WTC11 (cell line): ENCODE measurements around the gene ZFAND6. TPM values are rescaled to one million over a fixed set of nuclear protein-coding genes. Genes with fewer than 3 reads are reported as not detected.

ENCODE experiments used
- ATAC-seq: fragments of 200-7000 bp; cut with Tn5 transposase; 2 replicates; pipeline ENCODE4 v1.10.0; 2021; ENCODE audit warnings: mild to moderate bottlenecking, moderate library complexity
- CTCF ChIA-PET: fragments of 300-600 bp; sonication (Branson Sonifier 250); formaldehyde crosslinking; loops from one replicate; lab custom pipeline; 2021; ENCODE audit warnings: antibody characterized with exemption; lab: Charles Lee
- POLR2A ChIA-PET: fragments of 350-600 bp; sonication (Branson Sonifier 250); formaldehyde crosslinking; loops from one replicate; lab custom pipeline; 2021; ENCODE audit warnings: antibody characterized with exemption; lab: Charles Lee
- DNase-seq: peaks from one replicate; pipeline ENCODE4 v3.0.0; 2021; ENCODE audit warnings: low spot score
- H3K27ac Mint-ChIP-seq: 2 replicates; pipeline ENCODE4 v1.8.0; 2021; ENCODE audit warnings: mixed read lengths
- H3K27me3 Mint-ChIP-seq: 2 replicates; pipeline ENCODE4 v1.8.0; 2021; ENCODE audit warnings: low read depth, mild to moderate bottlenecking, moderate library complexity, mixed read lengths
- H3K36me3 Mint-ChIP-seq: 2 replicates; pipeline ENCODE4 v1.8.0; 2021; ENCODE audit warnings: mixed read lengths
- H3K4me1 Mint-ChIP-seq: 2 replicates; pipeline ENCODE4 v1.8.0; 2022; ENCODE audit warnings: mixed read lengths
- H3K4me3 Mint-ChIP-seq: 2 replicates; pipeline ENCODE4 v1.8.0; 2021; ENCODE audit warnings: mild to moderate bottlenecking, moderate library complexity, mixed read lengths
- H3K9me3 Mint-ChIP-seq: 2 replicates; pipeline ENCODE4 v1.8.0; 2021; ENCODE audit warnings: mixed read lengths
- CBFB ChIP-seq: sonication (generic); formaldehyde crosslinking; IDR thresholded peaks from 2 replicates; pipeline ENCODE4 v1.8.1; 2022; ENCODE audit warnings: mild to moderate bottlenecking, low read depth, missing genetic modification reagents
- ESRRA ChIP-seq: sonication (generic); formaldehyde crosslinking; IDR thresholded peaks from 2 replicates; pipeline ENCODE4 v1.8.1; 2022; ENCODE audit warnings: mild to moderate bottlenecking, missing genetic modification reagents, borderline replicate concordance
- FOXK1 ChIP-seq: sonication (generic); formaldehyde crosslinking; IDR thresholded peaks from 2 replicates; pipeline ENCODE4 v1.8.0; 2022; ENCODE audit warnings: mild to moderate bottlenecking, moderate library complexity, missing genetic modification reagents
- GRHL2 ChIP-seq: fragments of 250-450 bp; sonication (Bioruptor Pico); IDR thresholded peaks from 2 replicates; pipeline ENCODE4 v1.8.0; 2022; ENCODE audit warnings: mild to moderate bottlenecking, moderate library complexity; ENCODE audit not compliant: insufficient replicate concordance, severe bottlenecking
- NFATC4 ChIP-seq: fragments of 250-450 bp; sonication (Bioruptor Pico); IDR thresholded peaks from 2 replicates; pipeline ENCODE4 v1.9.0; 2021; ENCODE audit warnings: mild to moderate bottlenecking
- NR2C2 ChIP-seq: sonication (generic); formaldehyde crosslinking; IDR thresholded peaks from 2 replicates; pipeline ENCODE4 v1.8.0; 2022; ENCODE audit warnings: mild to moderate bottlenecking, missing genetic modification reagents
- SOX15 ChIP-seq: fragments of 250-450 bp; sonication (Bioruptor Pico); IDR thresholded peaks from 2 replicates; pipeline ENCODE4 v1.9.0; 2021; ENCODE audit warnings: mild to moderate bottlenecking
- TEAD1 ChIP-seq: sonication (generic); formaldehyde crosslinking; IDR thresholded peaks from 2 replicates; pipeline ENCODE4 v1.8.0; 2022; ENCODE audit warnings: mild to moderate bottlenecking, missing genetic modification reagents
- ZNF219 ChIP-seq: sonication (generic); formaldehyde crosslinking; IDR thresholded peaks from 2 replicates; pipeline ENCODE4 v1.8.0; 2023; ENCODE audit warnings: missing genetic modification reagents, mild to moderate bottlenecking, borderline replicate concordance
- ZNF423 ChIP-seq: fragments of 250-450 bp; sonication (Bioruptor Pico); IDR thresholded peaks from 2 replicates; pipeline ENCODE4 v2.1.2; 2022; ENCODE audit warnings: mild to moderate bottlenecking, moderate library complexity
- total RNA-seq: library from RNA; stranded (reverse); gene quantifications from 3 replicates; pipeline ENCODE4 v1.2.3, GENCODE V29; 2021
- TF ChIP-seq, protein P1 (sequence below): fragments of 250-450 bp; sonication (Bioruptor Pico); IDR thresholded peaks from 2 replicates; pipeline ENCODE4 v1.9.0; 2021; ENCODE audit warnings: mild to moderate bottlenecking, borderline replicate concordance
- TF ChIP-seq, protein P2 (sequence below): sonication (generic); formaldehyde crosslinking; IDR thresholded peaks from 2 replicates; pipeline ENCODE4 v1.8.0; 2022; ENCODE audit warnings: mild to moderate bottlenecking, missing genetic modification reagents
- TF ChIP-seq, protein P3 (sequence below): sonication (generic); formaldehyde crosslinking; IDR thresholded peaks from 2 replicates; pipeline ENCODE4 v1.8.1; 2023; ENCODE audit warnings: mild to moderate bottlenecking, missing genetic modification reagents, moderate library complexity
- TF ChIP-seq, protein P4 (sequence below): fragments of 250-450 bp; sonication (Bioruptor Pico); IDR thresholded peaks from 2 replicates; pipeline ENCODE4 v1.9.0; 2021; ENCODE audit warnings: mild to moderate bottlenecking
- TF ChIP-seq, protein P5 (sequence below): sonication (generic); formaldehyde crosslinking; IDR thresholded peaks from 2 replicates; pipeline ENCODE4 v1.8.1; 2022; ENCODE audit warnings: mild to moderate bottlenecking, missing genetic modification reagents, moderate library complexity, borderline replicate concordance
- TF ChIP-seq, protein P6 (sequence below): sonication (generic); formaldehyde crosslinking; IDR thresholded peaks from 2 replicates; pipeline ENCODE4 v1.8.1; 2022; ENCODE audit warnings: low read depth, mild to moderate bottlenecking, moderate library complexity, missing genetic modification reagents, borderline replicate concordance
- TF ChIP-seq, protein P7 (sequence below): sonication (generic); formaldehyde crosslinking; IDR thresholded peaks from 2 replicates; pipeline ENCODE4 v1.8.0; 2022; ENCODE audit warnings: mild to moderate bottlenecking, missing genetic modification reagents
- TF ChIP-seq, protein P8 (sequence below): sonication (generic); formaldehyde crosslinking; IDR thresholded peaks from 2 replicates; pipeline ENCODE4 v1.8.1; 2023; ENCODE audit warnings: mild to moderate bottlenecking, missing genetic modification reagents, moderate library complexity

Gene ZFAND6
- total RNA-seq, 1 experiment from 2014 or later, result 114 TPM

DNA sequence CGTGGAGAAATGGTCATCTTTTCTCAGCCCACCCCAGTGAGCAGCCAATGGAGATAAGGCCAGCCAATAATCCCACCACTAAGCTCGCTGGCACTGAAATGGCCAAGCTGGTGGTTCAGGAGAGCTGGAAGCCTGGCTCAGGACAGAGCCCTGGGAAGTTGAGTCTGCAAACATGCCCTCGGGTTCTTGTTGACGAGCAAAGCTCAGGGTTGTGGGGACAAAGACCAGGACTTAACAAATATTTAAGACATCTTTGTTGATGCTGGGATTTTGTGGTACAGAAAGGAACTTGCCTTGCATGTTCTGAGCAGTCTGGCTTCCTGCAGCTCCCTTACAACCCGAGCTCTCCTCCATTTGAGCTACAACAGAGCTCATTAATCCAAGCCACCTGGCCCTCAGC lies 97.7 kb downstream of the ZFAND6 start (continued):
- TF ChIP-seq, protein P1, sequence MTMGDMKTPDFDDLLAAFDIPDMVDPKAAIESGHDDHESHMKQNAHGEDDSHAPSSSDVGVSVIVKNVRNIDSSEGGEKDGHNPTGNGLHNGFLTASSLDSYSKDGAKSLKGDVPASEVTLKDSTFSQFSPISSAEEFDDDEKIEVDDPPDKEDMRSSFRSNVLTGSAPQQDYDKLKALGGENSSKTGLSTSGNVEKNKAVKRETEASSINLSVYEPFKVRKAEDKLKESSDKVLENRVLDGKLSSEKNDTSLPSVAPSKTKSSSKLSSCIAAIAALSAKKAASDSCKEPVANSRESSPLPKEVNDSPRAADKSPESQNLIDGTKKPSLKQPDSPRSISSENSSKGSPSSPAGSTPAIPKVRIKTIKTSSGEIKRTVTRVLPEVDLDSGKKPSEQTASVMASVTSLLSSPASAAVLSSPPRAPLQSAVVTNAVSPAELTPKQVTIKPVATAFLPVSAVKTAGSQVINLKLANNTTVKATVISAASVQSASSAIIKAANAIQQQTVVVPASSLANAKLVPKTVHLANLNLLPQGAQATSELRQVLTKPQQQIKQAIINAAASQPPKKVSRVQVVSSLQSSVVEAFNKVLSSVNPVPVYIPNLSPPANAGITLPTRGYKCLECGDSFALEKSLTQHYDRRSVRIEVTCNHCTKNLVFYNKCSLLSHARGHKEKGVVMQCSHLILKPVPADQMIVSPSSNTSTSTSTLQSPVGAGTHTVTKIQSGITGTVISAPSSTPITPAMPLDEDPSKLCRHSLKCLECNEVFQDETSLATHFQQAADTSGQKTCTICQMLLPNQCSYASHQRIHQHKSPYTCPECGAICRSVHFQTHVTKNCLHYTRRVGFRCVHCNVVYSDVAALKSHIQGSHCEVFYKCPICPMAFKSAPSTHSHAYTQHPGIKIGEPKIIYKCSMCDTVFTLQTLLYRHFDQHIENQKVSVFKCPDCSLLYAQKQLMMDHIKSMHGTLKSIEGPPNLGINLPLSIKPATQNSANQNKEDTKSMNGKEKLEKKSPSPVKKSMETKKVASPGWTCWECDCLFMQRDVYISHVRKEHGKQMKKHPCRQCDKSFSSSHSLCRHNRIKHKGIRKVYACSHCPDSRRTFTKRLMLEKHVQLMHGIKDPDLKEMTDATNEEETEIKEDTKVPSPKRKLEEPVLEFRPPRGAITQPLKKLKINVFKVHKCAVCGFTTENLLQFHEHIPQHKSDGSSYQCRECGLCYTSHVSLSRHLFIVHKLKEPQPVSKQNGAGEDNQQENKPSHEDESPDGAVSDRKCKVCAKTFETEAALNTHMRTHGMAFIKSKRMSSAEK (CRISPR knock-in tag), result no peak

DNA sequence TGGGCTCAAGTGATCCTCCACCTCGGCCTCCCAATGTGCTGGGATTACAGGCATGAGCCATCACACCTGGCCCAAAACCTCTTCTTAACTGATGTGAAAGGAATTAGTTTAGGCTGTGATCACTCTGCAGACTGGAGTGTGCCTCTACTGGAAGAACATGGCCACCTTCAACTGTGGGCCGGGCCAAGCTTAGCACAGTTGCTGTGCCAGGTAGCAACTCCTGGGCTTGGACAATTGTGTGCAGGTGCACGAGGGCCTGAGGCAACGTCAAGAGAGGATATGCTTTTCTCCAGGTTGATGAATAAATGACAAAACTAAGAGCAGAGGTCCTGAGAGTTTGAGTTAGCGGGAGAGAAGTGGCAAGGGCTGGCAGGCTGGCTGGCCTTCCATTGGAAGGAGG lies 99.8 kb downstream of the ZFAND6 start:
- H3K4me1 Mint-ChIP-seq, result peaks cover 8% of the 10 kb centered on the region
- H3K4me3 Mint-ChIP-seq, result no peak overlapping the region
- DNase-seq, result no peak
- no peak overlapping the region for H3K27ac Mint-ChIP-seq
- ChIA-PET POLR2A (no interaction called here), CTCF (no interaction called here)
- TF ChIP-seq SOX15 (CRISPR knock-in tag) (no peak), TEAD1 (CRISPR knock-in tag) (no peak), NFATC4 (CRISPR knock-in tag) (no peak), GRHL2 (CRISPR knock-in tag) (no peak), NR2C2 (CRISPR knock-in tag) (no peak), ZNF423 (CRISPR knock-in tag) (no peak), CBFB (CRISPR knock-in tag) (no peak), ZNF219 (CRISPR knock-in tag) (no peak), ESRRA (CRISPR knock-in tag) (no peak), FOXK1 (CRISPR knock-in tag) (no peak)
- TF ChIP-seq, protein P2, sequence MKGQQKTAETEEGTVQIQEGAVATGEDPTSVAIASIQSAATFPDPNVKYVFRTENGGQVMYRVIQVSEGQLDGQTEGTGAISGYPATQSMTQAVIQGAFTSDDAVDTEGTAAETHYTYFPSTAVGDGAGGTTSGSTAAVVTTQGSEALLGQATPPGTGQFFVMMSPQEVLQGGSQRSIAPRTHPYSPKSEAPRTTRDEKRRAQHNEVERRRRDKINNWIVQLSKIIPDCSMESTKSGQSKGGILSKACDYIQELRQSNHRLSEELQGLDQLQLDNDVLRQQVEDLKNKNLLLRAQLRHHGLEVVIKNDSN (CRISPR knock-in tag), result no peak
- TF ChIP-seq, protein P3, sequence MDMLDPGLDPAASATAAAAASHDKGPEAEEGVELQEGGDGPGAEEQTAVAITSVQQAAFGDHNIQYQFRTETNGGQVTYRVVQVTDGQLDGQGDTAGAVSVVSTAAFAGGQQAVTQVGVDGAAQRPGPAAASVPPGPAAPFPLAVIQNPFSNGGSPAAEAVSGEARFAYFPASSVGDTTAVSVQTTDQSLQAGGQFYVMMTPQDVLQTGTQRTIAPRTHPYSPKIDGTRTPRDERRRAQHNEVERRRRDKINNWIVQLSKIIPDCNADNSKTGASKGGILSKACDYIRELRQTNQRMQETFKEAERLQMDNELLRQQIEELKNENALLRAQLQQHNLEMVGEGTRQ (CRISPR knock-in tag), result no peak
- TF ChIP-seq, protein P4, sequence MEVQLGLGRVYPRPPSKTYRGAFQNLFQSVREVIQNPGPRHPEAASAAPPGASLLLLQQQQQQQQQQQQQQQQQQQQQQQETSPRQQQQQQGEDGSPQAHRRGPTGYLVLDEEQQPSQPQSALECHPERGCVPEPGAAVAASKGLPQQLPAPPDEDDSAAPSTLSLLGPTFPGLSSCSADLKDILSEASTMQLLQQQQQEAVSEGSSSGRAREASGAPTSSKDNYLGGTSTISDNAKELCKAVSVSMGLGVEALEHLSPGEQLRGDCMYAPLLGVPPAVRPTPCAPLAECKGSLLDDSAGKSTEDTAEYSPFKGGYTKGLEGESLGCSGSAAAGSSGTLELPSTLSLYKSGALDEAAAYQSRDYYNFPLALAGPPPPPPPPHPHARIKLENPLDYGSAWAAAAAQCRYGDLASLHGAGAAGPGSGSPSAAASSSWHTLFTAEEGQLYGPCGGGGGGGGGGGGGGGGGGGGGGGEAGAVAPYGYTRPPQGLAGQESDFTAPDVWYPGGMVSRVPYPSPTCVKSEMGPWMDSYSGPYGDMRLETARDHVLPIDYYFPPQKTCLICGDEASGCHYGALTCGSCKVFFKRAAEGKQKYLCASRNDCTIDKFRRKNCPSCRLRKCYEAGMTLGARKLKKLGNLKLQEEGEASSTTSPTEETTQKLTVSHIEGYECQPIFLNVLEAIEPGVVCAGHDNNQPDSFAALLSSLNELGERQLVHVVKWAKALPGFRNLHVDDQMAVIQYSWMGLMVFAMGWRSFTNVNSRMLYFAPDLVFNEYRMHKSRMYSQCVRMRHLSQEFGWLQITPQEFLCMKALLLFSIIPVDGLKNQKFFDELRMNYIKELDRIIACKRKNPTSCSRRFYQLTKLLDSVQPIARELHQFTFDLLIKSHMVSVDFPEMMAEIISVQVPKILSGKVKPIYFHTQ (CRISPR knock-in tag), result no peak
- TF ChIP-seq, protein P5, sequence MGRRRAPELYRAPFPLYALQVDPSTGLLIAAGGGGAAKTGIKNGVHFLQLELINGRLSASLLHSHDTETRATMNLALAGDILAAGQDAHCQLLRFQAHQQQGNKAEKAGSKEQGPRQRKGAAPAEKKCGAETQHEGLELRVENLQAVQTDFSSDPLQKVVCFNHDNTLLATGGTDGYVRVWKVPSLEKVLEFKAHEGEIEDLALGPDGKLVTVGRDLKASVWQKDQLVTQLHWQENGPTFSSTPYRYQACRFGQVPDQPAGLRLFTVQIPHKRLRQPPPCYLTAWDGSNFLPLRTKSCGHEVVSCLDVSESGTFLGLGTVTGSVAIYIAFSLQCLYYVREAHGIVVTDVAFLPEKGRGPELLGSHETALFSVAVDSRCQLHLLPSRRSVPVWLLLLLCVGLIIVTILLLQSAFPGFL (CRISPR knock-in tag), result no peak
- TF ChIP-seq, protein P6, sequence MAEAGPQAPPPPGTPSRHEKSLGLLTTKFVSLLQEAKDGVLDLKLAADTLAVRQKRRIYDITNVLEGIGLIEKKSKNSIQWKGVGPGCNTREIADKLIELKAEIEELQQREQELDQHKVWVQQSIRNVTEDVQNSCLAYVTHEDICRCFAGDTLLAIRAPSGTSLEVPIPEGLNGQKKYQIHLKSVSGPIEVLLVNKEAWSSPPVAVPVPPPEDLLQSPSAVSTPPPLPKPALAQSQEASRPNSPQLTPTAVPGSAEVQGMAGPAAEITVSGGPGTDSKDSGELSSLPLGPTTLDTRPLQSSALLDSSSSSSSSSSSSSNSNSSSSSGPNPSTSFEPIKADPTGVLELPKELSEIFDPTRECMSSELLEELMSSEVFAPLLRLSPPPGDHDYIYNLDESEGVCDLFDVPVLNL (CRISPR knock-in tag), result no peak
- TF ChIP-seq, protein P7, sequence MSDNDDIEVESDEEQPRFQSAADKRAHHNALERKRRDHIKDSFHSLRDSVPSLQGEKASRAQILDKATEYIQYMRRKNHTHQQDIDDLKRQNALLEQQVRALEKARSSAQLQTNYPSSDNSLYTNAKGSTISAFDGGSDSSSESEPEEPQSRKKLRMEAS (CRISPR knock-in tag), result no peak
- TF ChIP-seq, protein P8, sequence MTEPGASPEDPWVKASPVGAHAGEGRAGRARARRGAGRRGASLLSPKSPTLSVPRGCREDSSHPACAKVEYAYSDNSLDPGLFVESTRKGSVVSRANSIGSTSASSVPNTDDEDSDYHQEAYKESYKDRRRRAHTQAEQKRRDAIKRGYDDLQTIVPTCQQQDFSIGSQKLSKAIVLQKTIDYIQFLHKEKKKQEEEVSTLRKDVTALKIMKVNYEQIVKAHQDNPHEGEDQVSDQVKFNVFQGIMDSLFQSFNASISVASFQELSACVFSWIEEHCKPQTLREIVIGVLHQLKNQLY (CRISPR knock-in tag), result no peak
- peaks cover 27% of the 10 kb centered on the region for H3K36me3 Mint-ChIP-seq
- ATAC-seq, result no peak
- H3K27me3 Mint-ChIP-seq, result no peaks in the 10 kb centered on the region
- H3K9me3 Mint-ChIP-seq, result no peaks in the 10 kb centered on the region
